K562 (cell line): Measurements from ENCODE around the gene CES1.

Experiments
- CXXC5 ChIP-seq: fragments of 250-450 bp; sonication (Bioruptor Pico); IDR thresholded peaks from 2 replicates; pipeline ENCODE4 v1.8.0; 2022; ENCODE audit warnings: inconsistent platforms, mild to moderate bottlenecking, moderate library complexity
- ERF ChIP-seq: fragments of 450-650 bp; formaldehyde crosslinking; IDR thresholded peaks from 2 replicates; pipeline ENCODE4 v1.4.0; 2020; ENCODE audit warnings: mild to moderate bottlenecking, mixed read lengths
- PHTF2 ChIP-seq: fragments of 250-450 bp; sonication (Bioruptor Pico); IDR thresholded peaks from 2 replicates; pipeline ENCODE4 v1.5.0; 2021; ENCODE audit warnings: mild to moderate bottlenecking
- POLR2AphosphoS5 ChIP-seq: IDR thresholded peaks from 2 replicates; pipeline ENCODE4 v1.6.1; 2011; ENCODE audit warnings: mild to moderate bottlenecking, low read depth, low read length, moderate library complexity; ENCODE audit not compliant: control insufficient read depth, insufficient read depth
- RAD21 ChIP-seq, 2 experiments: fragments of 250-450 bp in 1 of 2; fragments of 450-650 bp in 1 of 2; sonication (Bioruptor Pico) in 1 of 2; formaldehyde crosslinking in 1 of 2; IDR thresholded peaks in 1 of 2; conservative IDR thresholded peaks in 1 of 2; 2 replicates each; pipeline versions ENCODE4 v1.4.0 to v1.8.0; 2020 to 2022; ENCODE audit warnings: mild to moderate bottlenecking in 2 of 2, moderate library complexity in 1 of 2
- YBX1 ChIP-seq: fragments of 450-650 bp; IDR thresholded peaks from 2 replicates; pipeline ENCODE4 v1.7.1; 2016; ENCODE audit warnings: mild to moderate bottlenecking
- YY1 ChIP-seq, 3 experiments: IDR thresholded peaks; 2 replicates each; pipeline ENCODE4 v1.6.1; 2011; ENCODE audit warnings: low read length in 2 of 3, mild to moderate bottlenecking in 2 of 3, moderate library complexity in 2 of 3, borderline replicate concordance in 1 of 3, control low read depth in 1 of 3, low read depth in 1 of 3; ENCODE audit not compliant: insufficient read depth in 3 of 3, insufficient replicate concordance in 2 of 3, control insufficient read depth in 1 of 3, insufficient read length in 1 of 3; ENCODE audit errors: extremely low read depth in 1 of 3
- TF ChIP-seq, protein P1 (sequence below): sonication (generic); formaldehyde crosslinking; IDR thresholded peaks from 2 replicates; pipeline ENCODE4 v1.8.1; 2023; ENCODE audit warnings: mild to moderate bottlenecking, missing genetic modification reagents, moderate library complexity
- TF ChIP-seq, protein P2 (sequence below): sonication (generic); formaldehyde crosslinking; IDR thresholded peaks from 2 replicates; pipeline ENCODE4 v1.9.0; 2022; ENCODE audit warnings: mild to moderate bottlenecking, missing genetic modification reagents

DNA sequence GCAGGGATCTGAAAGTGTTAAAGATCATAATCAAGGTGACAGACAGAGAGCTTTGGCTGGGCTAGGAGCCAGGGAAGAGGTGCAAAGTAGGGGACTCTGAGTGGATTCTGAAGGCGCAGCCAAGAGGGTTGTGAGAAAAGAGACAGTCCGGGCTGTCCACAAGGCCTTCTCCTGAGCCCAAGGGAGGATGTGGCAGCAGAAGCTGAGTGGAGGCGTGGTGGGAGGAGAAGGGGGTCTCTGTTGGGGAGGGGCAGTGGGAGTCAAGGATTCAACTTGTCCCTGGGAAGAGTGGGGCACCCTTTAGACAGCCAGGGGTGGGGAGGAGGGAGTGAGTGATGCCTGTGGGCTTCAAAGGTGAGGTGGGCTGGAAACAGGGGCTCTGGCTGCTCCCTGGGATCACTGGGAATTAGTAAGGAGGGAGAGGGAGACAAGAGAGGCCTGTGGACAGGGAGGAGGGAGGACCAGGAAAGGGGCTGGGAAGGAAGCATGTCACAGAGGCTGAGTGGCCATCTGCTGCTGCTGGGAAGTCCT, 10.6 kb downstream of the CES1 start:
- TF ChIP-seq RAD21 (CRISPR knock-in tag; conservative IDR thresholded peaks at IDR 0.05 in 1 of 2, IDR thresholded peaks at IDR 0.05 in 1 of 2) (no peak), YBX1 (no peak), POLR2AphosphoS5 (no peak), PHTF2 (CRISPR knock-in tag) (no peak), CXXC5 (CRISPR knock-in tag) (no peak), ERF (no peak), YY1 (IDR thresholded peaks at IDR 0.05; ENCODE audit: borderline replicate concordance in 1 of 3, control insufficient read depth in 1 of 3, extremely low read depth in 1 of 3, insufficient read depth in 3 of 3, insufficient read length in 1 of 3, insufficient replicate concordance in 2 of 3, low read depth in 1 of 3, low read length in 2 of 3) (no peak)
- TF ChIP-seq, protein P1, sequence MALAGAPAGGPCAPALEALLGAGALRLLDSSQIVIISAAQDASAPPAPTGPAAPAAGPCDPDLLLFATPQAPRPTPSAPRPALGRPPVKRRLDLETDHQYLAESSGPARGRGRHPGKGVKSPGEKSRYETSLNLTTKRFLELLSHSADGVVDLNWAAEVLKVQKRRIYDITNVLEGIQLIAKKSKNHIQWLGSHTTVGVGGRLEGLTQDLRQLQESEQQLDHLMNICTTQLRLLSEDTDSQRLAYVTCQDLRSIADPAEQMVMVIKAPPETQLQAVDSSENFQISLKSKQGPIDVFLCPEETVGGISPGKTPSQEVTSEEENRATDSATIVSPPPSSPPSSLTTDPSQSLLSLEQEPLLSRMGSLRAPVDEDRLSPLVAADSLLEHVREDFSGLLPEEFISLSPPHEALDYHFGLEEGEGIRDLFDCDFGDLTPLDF (CRISPR knock-in tag): no peak
- TF ChIP-seq, protein P2, sequence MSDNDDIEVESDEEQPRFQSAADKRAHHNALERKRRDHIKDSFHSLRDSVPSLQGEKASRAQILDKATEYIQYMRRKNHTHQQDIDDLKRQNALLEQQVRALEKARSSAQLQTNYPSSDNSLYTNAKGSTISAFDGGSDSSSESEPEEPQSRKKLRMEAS (CRISPR knock-in tag): no peak
